Fibroblast of the conjunctiva (primary cell): ENCODE data around the gene CNIH2.
A peak's percentile ranks its signal among the peaks of the same experiment; 100 is the strongest.
"Not testable (repeated sequence)": the region's sequence is repeated elsewhere in the genome, so short reads cannot be mapped to it uniquely, and the experiment has no call there.

Experiments
- DNase-seq: peaks from one replicate; pipeline ENCODE4 v3.0.0-alpha.2; 2010; ENCODE audit warnings: low read depth

The CNIH2 gene

GRCh38 chr11:66291706-66292542 is 13.9 kb downstream of the CNIH2 start, which contains the start of gene TMEM151A:
TMEM151A (plus strand) TSS chr11:66291894; CDS start chr11:66292014, 120 bp downstream.
- no peak for DNase-seq

DNA sequence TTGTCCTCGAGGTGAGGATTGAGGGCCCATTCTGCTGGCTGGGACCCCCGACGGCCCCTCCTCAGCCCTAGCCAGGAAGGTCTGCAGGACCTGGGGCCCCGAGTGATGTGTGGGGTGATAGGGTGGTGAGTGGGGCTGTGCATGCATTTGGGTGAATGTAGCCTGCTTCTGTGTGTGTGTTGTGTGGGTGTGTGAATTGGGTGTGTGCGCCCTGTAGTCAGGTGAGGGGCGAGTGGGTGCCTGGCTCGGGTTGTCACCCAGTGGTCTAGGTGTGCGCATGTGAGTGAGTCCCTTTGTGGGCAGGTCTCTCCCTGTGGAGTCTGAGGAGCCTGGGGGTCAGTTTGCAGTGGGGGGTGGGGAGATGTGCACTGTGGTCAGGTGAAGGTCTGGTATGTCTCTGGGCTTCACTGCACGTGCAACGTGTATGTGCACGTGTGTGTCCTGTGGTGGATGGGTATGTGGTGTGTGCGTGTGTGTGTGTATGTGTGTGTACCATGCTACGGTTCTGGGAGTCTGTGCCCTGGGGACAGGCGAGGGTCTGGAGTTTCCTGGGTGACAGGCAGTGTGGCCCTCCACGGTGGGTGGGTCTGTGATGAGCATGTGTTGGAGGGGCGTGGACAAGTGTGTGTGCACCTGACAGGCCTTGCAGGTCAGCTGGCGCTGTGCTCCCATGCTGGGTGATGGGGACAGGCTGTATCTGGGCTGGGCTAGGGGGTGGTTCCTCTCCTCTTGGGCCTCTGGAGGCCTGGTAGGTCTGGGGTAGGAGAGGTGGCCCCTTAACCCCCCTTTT is 14.8 kb downstream of the CNIH2 start:
- DNase-seq = no peak

GRCh38 chr11:66293352-66293751 is 15.4 kb downstream of the CNIH2 start:
- no peak for DNase-seq

DNA sequence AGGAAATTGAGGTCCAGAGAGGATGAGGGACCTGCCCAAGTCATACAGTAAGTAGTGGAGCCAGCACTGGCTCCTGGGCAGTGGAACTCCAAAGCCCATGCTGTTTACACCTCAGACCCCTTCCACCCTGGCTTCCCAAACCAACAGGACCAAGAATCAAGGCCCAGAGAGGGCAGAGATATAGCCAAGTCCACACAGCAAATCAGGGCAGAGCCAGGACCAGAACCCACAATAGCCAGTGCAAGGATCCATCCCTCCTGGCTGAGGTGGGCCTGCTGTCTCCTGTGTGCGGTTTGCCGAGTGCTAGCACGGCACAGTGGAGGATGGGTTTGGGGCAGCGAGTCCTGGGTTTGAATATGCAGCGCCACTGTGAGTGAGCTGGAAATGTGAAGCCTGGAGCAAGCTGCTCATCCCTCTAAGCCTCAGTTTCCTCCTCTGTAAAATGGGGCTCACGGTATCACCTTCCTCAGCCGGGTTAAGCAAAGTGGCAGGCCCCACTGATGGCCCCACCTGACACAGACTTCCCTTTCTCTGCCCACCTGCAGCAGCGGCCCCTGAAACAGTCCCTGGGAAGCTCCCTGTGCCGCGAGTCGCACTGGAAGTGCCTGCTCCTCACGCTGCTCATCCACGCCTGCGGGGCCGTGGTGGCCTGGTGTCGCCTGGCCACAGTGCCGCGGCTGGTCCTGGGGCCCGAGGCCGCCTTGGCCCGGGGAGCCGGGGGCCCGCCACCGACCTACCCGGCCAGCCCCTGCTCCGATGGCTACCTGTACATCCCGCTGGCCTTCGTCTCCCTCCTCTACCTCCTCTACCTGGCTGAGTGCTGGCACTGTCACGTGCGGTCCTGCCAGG is 16.0 kb downstream of the CNIH2 start:
- no peak for DNase-seq

DNA sequence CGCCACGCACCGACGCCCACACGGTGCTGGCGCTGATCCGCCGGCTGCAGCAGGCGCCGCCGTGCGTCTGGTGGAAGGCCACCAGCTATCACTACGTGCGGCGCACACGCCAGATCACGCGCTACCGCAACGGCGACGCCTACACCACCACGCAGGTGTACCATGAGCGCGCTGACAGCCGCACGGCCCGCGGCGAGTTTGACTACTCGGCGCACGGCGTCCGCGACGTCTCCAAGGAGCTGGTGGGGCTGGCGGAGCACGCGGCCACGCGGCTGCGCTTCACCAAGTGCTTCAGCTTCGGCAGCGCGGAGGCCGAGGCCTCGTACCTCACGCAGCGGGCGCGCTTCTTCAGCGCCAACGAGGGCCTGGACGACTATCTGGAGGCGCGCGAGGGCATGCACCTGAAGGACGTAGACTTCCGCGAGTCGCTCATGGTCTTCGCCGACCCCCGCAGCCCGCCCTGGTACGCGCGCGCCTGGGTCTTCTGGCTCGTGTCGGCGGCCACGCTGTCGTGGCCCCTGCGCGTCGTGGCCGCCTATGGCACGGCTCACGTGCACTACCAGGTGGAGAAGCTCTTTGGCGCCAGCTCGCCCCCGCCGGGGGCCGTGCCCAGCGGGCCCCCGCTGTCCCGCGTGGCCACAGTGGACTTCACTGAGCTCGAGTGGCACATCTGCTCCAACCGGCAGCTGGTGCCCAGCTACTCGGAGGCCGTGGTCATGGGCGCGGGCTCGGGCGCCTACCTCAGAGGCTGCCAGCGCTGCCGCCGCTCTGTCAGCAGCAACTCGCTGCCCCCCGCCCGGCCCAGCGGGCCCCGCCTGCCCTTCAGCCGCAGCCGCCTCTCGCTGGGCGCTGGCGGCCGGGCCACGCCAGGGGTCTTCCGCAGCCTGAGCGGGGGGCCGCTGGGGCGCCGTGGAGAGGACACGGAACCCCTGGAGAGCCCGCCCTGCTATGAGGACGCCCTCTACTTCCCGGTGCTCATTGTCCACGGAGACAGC is 16.9 kb downstream of the CNIH2 start:
- no peak for DNase-seq

GRCh38 chr11:66297610-66298009 is 19.6 kb downstream of the CNIH2 start:
- no peak for DNase-seq

GRCh38 chr11:66299186-66299585 is 21.2 kb downstream of the CNIH2 start:
- DNase-seq = no peak

GRCh38 chr11:66302656-66303055 is 24.7 kb downstream of the CNIH2 start:
- DNase-seq = no peak

GRCh38 chr11:66309475-66309874 is 31.5 kb downstream of the CNIH2 start:
- DNase-seq = no peak

DNA sequence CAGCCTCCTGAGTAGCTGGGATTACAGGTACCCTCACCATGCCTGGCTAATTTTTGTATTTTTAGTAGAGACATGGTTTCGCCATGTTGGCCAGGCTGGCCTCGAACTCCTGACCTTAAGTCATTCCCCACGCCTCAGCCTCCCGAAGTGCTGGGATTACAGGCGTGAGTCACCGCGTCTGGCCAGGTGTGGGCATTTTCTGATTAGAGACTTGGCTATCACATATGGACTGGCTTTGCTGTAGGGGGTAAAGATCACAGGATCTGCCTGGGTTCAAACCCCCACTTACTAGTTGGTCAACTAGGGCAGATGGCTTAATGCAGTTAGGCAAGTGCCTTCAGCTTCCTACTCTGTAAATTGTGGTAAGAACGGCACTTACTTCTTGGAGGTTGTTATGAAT is 32.3 kb downstream of the CNIH2 start:
- DNase-seq = no peak

DNA sequence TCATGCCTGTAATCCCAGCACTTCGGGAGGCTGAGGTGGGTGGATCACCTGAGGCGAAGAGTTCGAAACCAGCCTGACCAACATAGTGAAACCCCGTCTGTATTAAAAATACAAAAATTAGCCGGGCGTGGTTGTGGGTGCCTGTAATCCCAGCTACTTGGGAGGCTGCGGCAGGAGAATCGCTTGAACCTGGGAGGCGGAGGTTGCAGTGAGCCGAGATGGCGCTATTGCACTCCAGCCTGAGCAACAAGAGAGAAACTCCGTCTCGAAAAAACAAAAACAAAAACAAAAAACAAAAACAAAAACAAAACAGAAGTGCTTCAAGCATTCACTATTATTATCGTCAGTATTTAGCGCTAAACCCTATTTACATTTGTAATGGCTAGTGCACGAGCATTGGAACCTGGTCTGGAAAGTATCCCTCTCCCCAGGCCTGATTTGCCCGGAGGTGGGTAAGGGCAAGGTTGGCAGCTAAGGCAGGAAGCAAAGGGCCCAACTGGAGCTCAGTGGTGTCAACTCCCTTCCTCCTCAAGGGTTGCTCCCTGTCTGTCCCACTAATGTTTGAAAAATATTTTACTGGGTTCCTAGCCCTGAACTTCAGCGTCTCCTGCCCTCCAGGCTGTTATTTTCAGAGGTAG is 32.9 kb downstream of the CNIH2 start:
- not testable (repeated sequence) for DNase-seq

- DNase-seq = no peak
These were observed 33.5 kb downstream of the CNIH2 start for GRCh38 chr11:66311470-66311964.

- DNase-seq = peak; percentile 91
These were observed 34.1 kb downstream of the CNIH2 start for GRCh38 chr11:66311965-66312548.

DNA sequence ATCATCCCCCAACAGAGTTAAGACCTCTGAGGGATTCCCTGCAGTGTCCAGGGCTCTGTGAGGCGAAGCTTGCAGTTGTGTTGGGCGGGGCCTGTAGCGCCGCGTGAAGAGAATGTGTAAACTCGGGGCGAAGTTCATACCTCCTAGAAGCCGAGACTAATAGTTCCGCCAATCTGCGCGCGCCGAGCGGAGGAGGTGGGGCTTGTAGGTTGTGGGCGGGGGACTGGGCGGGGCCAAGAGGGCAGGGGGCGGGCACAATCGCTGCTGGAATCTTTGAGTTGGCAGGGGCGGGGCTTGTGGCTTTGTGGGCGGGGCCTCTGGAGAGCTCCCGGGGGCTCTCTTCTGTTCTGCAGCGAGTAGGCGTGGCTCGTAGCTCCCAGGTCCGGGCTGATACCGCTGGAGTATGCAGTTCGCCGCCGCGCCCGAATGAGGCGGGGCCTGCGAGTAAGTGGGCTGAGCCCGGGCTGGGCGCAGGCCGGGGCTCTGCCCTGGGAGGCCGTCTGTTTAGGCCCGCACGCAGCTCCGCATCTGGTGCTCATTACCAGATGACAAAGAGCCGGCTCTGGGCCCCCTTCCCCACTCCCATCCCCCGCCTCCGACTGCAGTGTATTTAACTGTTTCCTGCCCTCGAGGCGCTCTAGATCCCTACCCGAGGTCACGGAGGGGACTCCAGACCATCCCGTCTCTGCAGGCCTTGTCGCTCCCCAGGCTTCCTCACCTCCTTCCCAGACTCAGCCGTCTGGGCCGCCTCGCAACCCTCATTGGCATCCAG is 34.8 kb downstream of the CNIH2 start:
- DNase-seq = peak; percentile 99

- DNase-seq = no peak
These were observed 35.6 kb downstream of the CNIH2 start for GRCh38 chr11:66313321-66314185.

DNA sequence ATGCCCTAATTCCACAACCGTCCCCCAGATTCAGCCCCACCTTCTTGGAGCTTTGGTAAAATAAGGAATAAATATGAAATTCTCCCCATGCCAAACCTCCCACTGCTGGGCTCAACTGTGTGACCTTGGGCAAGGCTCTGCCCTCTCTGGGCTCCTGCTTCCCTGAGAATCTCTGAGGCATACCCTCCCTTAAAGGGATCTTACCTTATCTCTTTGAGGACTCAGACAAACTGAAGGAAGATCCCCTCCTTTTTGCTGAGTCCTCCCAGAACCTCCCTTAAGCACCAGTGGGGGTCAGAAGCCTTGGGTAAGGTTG is 36.2 kb downstream of the CNIH2 start:
- DNase-seq = no peak

DNA sequence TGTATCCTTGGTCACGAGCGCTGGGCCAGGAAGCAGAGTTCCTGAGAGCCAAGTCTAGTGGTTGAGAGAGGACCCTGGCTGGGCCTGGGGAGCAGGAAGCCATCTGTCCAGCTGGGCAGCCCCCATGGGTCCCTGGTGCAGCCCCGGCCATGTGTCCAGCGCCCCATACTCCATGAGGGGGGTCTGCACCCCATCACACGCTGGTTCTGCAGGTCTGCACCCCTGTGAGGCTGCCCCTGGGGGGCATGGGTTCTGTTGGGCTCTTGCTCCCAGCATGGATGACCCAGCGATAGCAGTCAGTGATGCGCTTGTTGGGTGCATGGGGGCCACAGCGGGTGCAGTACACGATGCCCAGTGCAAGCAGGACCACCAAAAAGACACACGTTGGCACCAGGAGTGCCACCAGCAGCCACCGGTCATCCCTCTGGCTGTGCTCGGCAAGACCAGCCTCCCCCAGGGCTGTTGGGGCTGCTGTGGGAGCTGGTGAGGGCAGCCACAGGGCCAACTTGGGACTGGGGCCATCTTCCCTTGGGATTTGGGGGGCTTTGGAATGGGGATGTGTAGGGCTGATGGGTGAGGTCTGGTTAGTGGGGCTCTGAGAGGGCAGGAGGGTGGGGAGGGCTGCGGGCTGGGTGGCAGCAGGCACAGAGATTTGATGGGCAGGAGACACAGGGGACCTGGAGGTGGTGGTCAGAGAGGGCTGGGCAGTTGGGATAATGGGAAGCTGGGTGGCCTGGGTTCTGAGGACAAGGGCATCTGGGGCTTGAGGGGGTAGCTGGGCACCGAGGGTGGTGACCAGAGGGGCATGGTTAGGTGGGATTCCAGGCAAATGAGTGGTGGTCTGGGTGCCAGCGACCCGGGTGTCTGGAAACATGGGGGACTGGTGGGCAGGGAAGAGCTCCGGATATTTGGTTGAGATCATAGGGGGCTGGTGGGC is 36.9 kb downstream of the CNIH2 start:
- DNase-seq = no peak
